Measurements from ENCODE around the gene FAM13A. TPM values are rescaled to one million over a fixed set of nuclear protein-coding genes. Genes with fewer than 3 reads are reported as not detected.

The FAM13A gene
- total and polyA plus RNA-seq, 7 donors: 3.8 to 76.0 (median 15.2) TPM

GRCh38 chr4:88797725-88798124, 259.3 kb downstream of the FAM13A start:
- Histone ChIP-seq H3K9me3 (peaks cover 6% of the 10 kb centered on the region), H3K36me3 (ENCODE audit: insufficient read depth in 1 of 2, low read depth in 1 of 2) (peaks cover 0 to 9% of the 10 kb centered on the region in 2 donors), H3K4me3 (no peak overlapping the region), H3K27ac (no peak overlapping the region), H3K4me1 (peaks cover 13% of the 10 kb centered on the region), H3K27me3 (ENCODE audit: insufficient read depth in 3 of 3, low read length in 2 of 3) (no peaks in the 10 kb centered on the region)
- intact Hi-C loops (cut with DNase I): loop anchor here in 1 of 2 donors (10.0 kb wide), 1 partner anchor 273 kb away; the partner anchor contains the start of gene PYURF
- no peak for TF ChIP-seq CTCF (IDR thresholded peaks at IDR 0.05)
- no peak for ATAC-seq
- DNase-seq: no peak

- WGBS, 3 donors: 95 to 100% (median 98%) methylated on average over 1 of the region's 1 CpG
- ATAC-seq: no peak
- no peak for TF ChIP-seq CTCF (IDR thresholded peaks at IDR 0.05)
- intact Hi-C loops (cut with DNase I): loop anchor here in 1 of 2 donors (10.0 kb wide), 1 partner anchor 272 kb away; the partner anchor contains the start of gene PYURF
- no peaks in the 10 kb centered on the region for H3K27me3 ChIP-seq (ENCODE audit: insufficient read depth in 3 of 3, low read length in 2 of 3)
- H3K36me3 ChIP-seq (ENCODE audit: insufficient read depth in 1 of 2, low read depth in 1 of 2): peaks cover 0 to 9% of the 10 kb centered on the region in 2 donors
- no peak overlapping the region for H3K27ac ChIP-seq
- peaks cover 8% of the 10 kb centered on the region for H3K4me1 ChIP-seq
- no peak overlapping the region for H3K4me3 ChIP-seq
- DNase-seq: no peak
- H3K9me3 ChIP-seq: peaks cover 6% of the 10 kb centered on the region
Observed at GRCh38 chr4:88796545-88796944, 260.4 kb downstream of the FAM13A start.

GRCh38 chr4:88794952-88795351, 262.0 kb downstream of the FAM13A start:
- Histone ChIP-seq H3K27me3 (ENCODE audit: insufficient read depth in 3 of 3, low read length in 2 of 3) (no peaks in the 10 kb centered on the region), H3K4me1 (peaks cover 8% of the 10 kb centered on the region), H3K9me3 (peaks cover 6% of the 10 kb centered on the region), H3K36me3 (ENCODE audit: insufficient read depth in 1 of 2, low read depth in 1 of 2) (peaks cover 0 to 14% of the 10 kb centered on the region in 2 donors), H3K4me3 (no peak overlapping the region), H3K27ac (no peak overlapping the region)
- TF ChIP-seq CTCF (IDR thresholded peaks at IDR 0.05): no peak
- DNase-seq: no peak
- no peak for ATAC-seq
- intact Hi-C loops (cut with DNase I): loop anchor here (5.0 to 10.0 kb wide), 2 partner anchors 88 to 270 kb away; partner anchors contain the start of gene PYURF (in 1 of the 2)

- peaks cover 0 to 15% of the 10 kb centered on the region in 2 donors for H3K36me3 ChIP-seq (ENCODE audit: insufficient read depth in 1 of 2, low read depth in 1 of 2)
- intact Hi-C loops (cut with DNase I): loop anchor here (5.0 to 10.0 kb wide), 2 partner anchors 87 to 269 kb away; partner anchors contain the start of gene PYURF (in 1 of the 2)
- DNase-seq: no peak
- H3K9me3 ChIP-seq: peaks cover 6% of the 10 kb centered on the region
- no peak overlapping the region for H3K27ac ChIP-seq
- no peak for ATAC-seq
- WGBS, 3 donors: 96 to 97% (median 97%) methylated on average over 4 of the region's 4 CpGs
- TF ChIP-seq CTCF (IDR thresholded peaks at IDR 0.05): no peak
- no peak overlapping the region for H3K4me3 ChIP-seq
- H3K27me3 ChIP-seq (ENCODE audit: insufficient read depth in 3 of 3, low read length in 2 of 3): no peaks in the 10 kb centered on the region
- peaks cover 8% of the 10 kb centered on the region for H3K4me1 ChIP-seq
Observed at GRCh38 chr4:88794087-88794690, 262.8 kb downstream of the FAM13A start.
